ENCODE data around the gene PXMP4.

Gene PXMP4

GRCh38 chr20:33664762-33665144, 55.4 kb downstream of the PXMP4 start:
- DNase-seq: no peak

GRCh38 chr20:33664085-33664761, 55.9 kb downstream of the PXMP4 start:
- intact Hi-C loops (cut with DNase I): loop anchor here (10.0 kb wide), 1 partner anchor 71 kb away; the partner anchor contains the start of gene ZNF341
- DNase-seq: no peak

More at GRCh38 chr20:33664762-33665144, 55.4 kb downstream of the PXMP4 start:
- intact Hi-C loops (cut with DNase I): loop anchor here (5.0 to 10.0 kb wide), 2 partner anchors 70 to 207 kb away; partner anchors contain the start of gene ZNF341

- peak in 41 of 42 donors; percentile 59 to 93 (median 85) for DNase-seq
- intact Hi-C loops (cut with DNase I): loop anchor here (10.0 kb wide), 1 partner anchor 71 kb away; the partner anchor contains the start of gene ZNF341
These were observed 56.7 kb downstream of the PXMP4 start for GRCh38 chr20:33663161-33664084.

GRCh38 chr20:33662172-33662571, 57.9 kb downstream of the PXMP4 start, which contains the start of gene C20orf144:
Gene C20orf144 (plus strand): TSS chr20:33662327. CDS start chr20:33662346, 19 bp downstream.
- no peak for DNase-seq
- intact Hi-C loops (cut with DNase I): loop anchor here (10.0 kb wide), 1 partner anchor 73 kb away; the partner anchor contains the start of gene ZNF341

GRCh38 chr20:33660685-33661058, 59.4 kb downstream of the PXMP4 start:
- intact Hi-C loops (cut with DNase I): loop anchor here (10.0 kb wide), 1 partner anchor 74 kb away; the partner anchor contains the start of gene ZNF341
- DNase-seq: no peak

- DNase-seq: no peak
- intact Hi-C loops (cut with DNase I): loop anchor here (10.0 kb wide), 1 partner anchor 75 kb away; the partner anchor contains the start of gene ZNF341
These were observed 60.0 kb downstream of the PXMP4 start for GRCh38 chr20:33660035-33660684.

- intact Hi-C loops (cut with DNase I): loop anchor here (10.0 kb wide), 1 partner anchor 75 kb away; the partner anchor contains the start of gene ZNF341
- no peak for DNase-seq
These were observed 60.6 kb downstream of the PXMP4 start for GRCh38 chr20:33659341-33660034.

GRCh38 chr20:33658929-33659328, 61.2 kb downstream of the PXMP4 start:
- intact Hi-C loops (cut with DNase I): no loop called here
- DNase-seq: no peak

GRCh38 chr20:33658510-33658909, 61.6 kb downstream of the PXMP4 start:
- intact Hi-C loops (cut with DNase I): no loop called here
- no peak for DNase-seq

GRCh38 chr20:33657704-33658095, 62.4 kb downstream of the PXMP4 start:
- intact Hi-C loops (cut with DNase I): no loop called here
- DNase-seq: peak in 1 of 42 donors; percentile 12

GRCh38 chr20:33656783-33657703, 63.1 kb downstream of the PXMP4 start:
- intact Hi-C loops (cut with DNase I): no loop called here
- no peak for DNase-seq

- no peak for DNase-seq
These were observed 63.9 kb downstream of the PXMP4 start for GRCh38 chr20:33656010-33656782.

GRCh38 chr20:33655164-33655563, 64.9 kb downstream of the PXMP4 start:
- intact Hi-C loops (cut with DNase I): no loop called here
- no peak for DNase-seq

More at GRCh38 chr20:33656010-33656782, 63.9 kb downstream of the PXMP4 start:
- intact Hi-C loops (cut with DNase I): no loop called here

- intact Hi-C loops (cut with DNase I): loop anchor here (5.0 kb wide), 1 partner anchor 197 kb away; no protein-coding TSS in a partner anchor
- DNase-seq: no peak
These were observed 65.4 kb downstream of the PXMP4 start for GRCh38 chr20:33654680-33655161.

GRCh38 chr20:33653900-33654596, 66.1 kb downstream of the PXMP4 start:
- intact Hi-C loops (cut with DNase I): loop anchor here (5.0 kb wide), 1 partner anchor 197 kb away; no protein-coding TSS in a partner anchor
- DNase-seq: no peak
